ENCODE results near the gene EFCAB6. TPM values are rescaled to one million over a fixed set of nuclear protein-coding genes. Genes with fewer than 3 reads are reported as not detected.

EFCAB6 gene
- total and polyA plus RNA-seq, 10 donors, result 0.07 to 2.8 (median 0.78) TPM

GRCh38 chr22:43829904-43830851 lies 18.1 kb upstream of the EFCAB6 start:
- TF ChIP-seq POLR2A (IDR thresholded peaks at IDR 0.05) (no peak), POLR2AphosphoS5 (IDR thresholded peaks at IDR 0.05) (no peak), CTCF (IDR thresholded peaks at IDR 0.05 in 8 of 11, conservative IDR thresholded peaks at IDR 0.05 in 3 of 11) (no peak)
- no peaks in the 10 kb centered on the region for H3K4me1 ChIP-seq
- intact Hi-C loops (cut with DNase I; ENCODE audit: low total_unique reads), result no loop called here
- DNase-seq, result peak; percentile 56
- 63 to 77% (median 72%) methylated on average over 23 to 33 of the region's 33 CpGs for WGBS, 5 donors
- H3K27ac ChIP-seq, result no peak overlapping the region
- H3K36me3 ChIP-seq, result no peaks in the 10 kb centered on the region
- peaks cover 0 to 71% (median 3%) of the 10 kb centered on the region in 7 donors for H3K27me3 ChIP-seq (replicated peaks in 1 of 7)
- H3K9me3 ChIP-seq, result no peaks in the 10 kb centered on the region
- H3K4me3 ChIP-seq, result no peak overlapping the region

- TF ChIP-seq CTCF (IDR thresholded peaks at IDR 0.05 in 8 of 11, conservative IDR thresholded peaks at IDR 0.05 in 3 of 11) (no peak), POLR2A (IDR thresholded peaks at IDR 0.05) (no peak), POLR2AphosphoS5 (IDR thresholded peaks at IDR 0.05) (no peak)
- Histone ChIP-seq H3K36me3 (no peaks in the 10 kb centered on the region), H3K9me3 (no peaks in the 10 kb centered on the region), H3K4me1 (no peaks in the 10 kb centered on the region), H3K27me3 (replicated peaks in 1 of 7) (peaks cover 0 to 77% (median 4%) of the 10 kb centered on the region in 7 donors), H3K27ac (no peak overlapping the region), H3K4me3 (no peak overlapping the region)
- WGBS, 5 donors, result 54 to 75% (median 66%) methylated on average over 10 to 20 of the region's 20 CpGs
- intact Hi-C loops (cut with DNase I; ENCODE audit: low total_unique reads), result no loop called here
- DNase-seq, result peak; percentile 65
These were observed 17.1 kb upstream of the EFCAB6 start for GRCh38 chr22:43828998-43829782.

GRCh38 chr22:43828725-43828997 lies 16.6 kb upstream of the EFCAB6 start:
- no peak overlapping the region for H3K27ac ChIP-seq
- no peak for DNase-seq
- H3K4me1 ChIP-seq, result no peaks in the 10 kb centered on the region
- H3K36me3 ChIP-seq, result no peaks in the 10 kb centered on the region
- no peak overlapping the region for H3K4me3 ChIP-seq
- intact Hi-C loops (cut with DNase I; ENCODE audit: low total_unique reads), result no loop called here
- H3K27me3 ChIP-seq (replicated peaks in 1 of 7), result peaks cover 0 to 77% (median 5%) of the 10 kb centered on the region in 7 donors
- 64 to 87% (median 79%) methylated on average over 6 of the region's 6 CpGs for WGBS, 5 donors
- H3K9me3 ChIP-seq, result no peaks in the 10 kb centered on the region
- TF ChIP-seq CTCF (IDR thresholded peaks at IDR 0.05 in 8 of 11, conservative IDR thresholded peaks at IDR 0.05 in 3 of 11) (no peak), POLR2A (IDR thresholded peaks at IDR 0.05) (no peak), POLR2AphosphoS5 (IDR thresholded peaks at IDR 0.05) (no peak)
